HCT116 (cell line): ENCODE data around the gene MRPL20.

Experiments
- EZH2 ChIP-seq: fragments of 200-600 bp; sonication (generic); IDR thresholded peaks from 2 replicates; pipeline ENCODE4 v1.6.1; 2017; ENCODE audit warnings: antibody characterized with exemption, mixed run types
- POLR2A ChIP-seq: IDR thresholded peaks from 2 replicates; pipeline ENCODE4 v1.7.0; 2011; ENCODE audit warnings: borderline replicate concordance; ENCODE audit not compliant: insufficient read depth, insufficient read length; ENCODE audit errors: extremely low read depth
- POLR2AphosphoS5 ChIP-seq: IDR thresholded peaks from 2 replicates; pipeline ENCODE4 v1.6.1; 2011; ENCODE audit warnings: mild to moderate bottlenecking, low read depth, low read length, moderate library complexity
- RAD21 ChIP-seq: IDR thresholded peaks from 2 replicates; pipeline ENCODE4 v1.6.1; 2012; ENCODE audit warnings: low read depth, mild to moderate bottlenecking
- ZFX ChIP-seq: fragments of 450-650 bp; IDR thresholded peaks from 2 replicates; pipeline ENCODE4 v1.6.1; 2017
- TF ChIP-seq, protein P1 (sequence below): IDR thresholded peaks from 2 replicates; pipeline ENCODE4 v1.6.1; 2012
- TF ChIP-seq, protein P2 (sequence below), 3 experiments: fragments of 200-600 bp in 1 of 3; sonication (generic) in 1 of 3; IDR thresholded peaks in 2 of 3; conservative IDR thresholded peaks in 1 of 3; 2 replicates each; pipeline ENCODE4 v1.5.1; 2012 to 2017; ENCODE audit warnings: low read depth in 2 of 3, low read length in 2 of 3, antibody characterized with exemption in 1 of 3, borderline replicate concordance in 1 of 3, control low read depth in 1 of 3, mild to moderate bottlenecking in 1 of 3, mixed read lengths in 1 of 3, mixed run types in 1 of 3, moderate library complexity in 1 of 3; ENCODE audit not compliant: insufficient read depth in 1 of 3

DNA sequence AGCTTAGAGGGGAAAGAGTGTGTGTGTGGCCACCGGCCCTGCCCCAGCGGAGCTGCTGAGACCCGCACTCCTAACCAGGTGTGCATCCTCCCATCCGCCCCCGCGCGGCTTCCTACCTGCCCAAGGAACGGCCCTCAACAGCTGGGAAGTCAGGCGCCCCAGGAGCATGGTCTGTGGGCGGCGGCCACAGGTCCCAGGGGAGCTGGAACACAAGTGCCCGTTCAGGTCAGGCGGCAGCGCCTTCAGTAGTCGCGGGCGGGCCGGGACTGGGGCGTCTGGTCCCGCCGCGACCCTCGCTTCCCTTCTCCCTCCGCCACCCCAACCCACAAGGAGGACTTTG, 32.5 kb downstream of the MRPL20 start:
- TF ChIP-seq, protein P1, sequence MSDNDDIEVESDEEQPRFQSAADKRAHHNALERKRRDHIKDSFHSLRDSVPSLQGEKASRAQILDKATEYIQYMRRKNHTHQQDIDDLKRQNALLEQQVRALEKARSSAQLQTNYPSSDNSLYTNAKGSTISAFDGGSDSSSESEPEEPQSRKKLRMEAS, result no peak
- no peak for TF ChIP-seq ZFX
- TF ChIP-seq EZH2, result no peak
- TF ChIP-seq, protein P2, sequence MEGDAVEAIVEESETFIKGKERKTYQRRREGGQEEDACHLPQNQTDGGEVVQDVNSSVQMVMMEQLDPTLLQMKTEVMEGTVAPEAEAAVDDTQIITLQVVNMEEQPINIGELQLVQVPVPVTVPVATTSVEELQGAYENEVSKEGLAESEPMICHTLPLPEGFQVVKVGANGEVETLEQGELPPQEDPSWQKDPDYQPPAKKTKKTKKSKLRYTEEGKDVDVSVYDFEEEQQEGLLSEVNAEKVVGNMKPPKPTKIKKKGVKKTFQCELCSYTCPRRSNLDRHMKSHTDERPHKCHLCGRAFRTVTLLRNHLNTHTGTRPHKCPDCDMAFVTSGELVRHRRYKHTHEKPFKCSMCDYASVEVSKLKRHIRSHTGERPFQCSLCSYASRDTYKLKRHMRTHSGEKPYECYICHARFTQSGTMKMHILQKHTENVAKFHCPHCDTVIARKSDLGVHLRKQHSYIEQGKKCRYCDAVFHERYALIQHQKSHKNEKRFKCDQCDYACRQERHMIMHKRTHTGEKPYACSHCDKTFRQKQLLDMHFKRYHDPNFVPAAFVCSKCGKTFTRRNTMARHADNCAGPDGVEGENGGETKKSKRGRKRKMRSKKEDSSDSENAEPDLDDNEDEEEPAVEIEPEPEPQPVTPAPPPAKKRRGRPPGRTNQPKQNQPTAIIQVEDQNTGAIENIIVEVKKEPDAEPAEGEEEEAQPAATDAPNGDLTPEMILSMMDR (IDR thresholded peaks at IDR 0.05 in 2 of 3, conservative IDR thresholded peaks at IDR 0.05 in 1 of 3; ENCODE audit: borderline replicate concordance in 1 of 3, insufficient read depth in 1 of 3, low read depth in 2 of 3, low read length in 2 of 3), result no peak
- no peak for TF ChIP-seq POLR2AphosphoS5
- TF ChIP-seq RAD21, result no peak
- no peak for TF ChIP-seq POLR2A
